Measurements from ENCODE around the gene CCKAR.

- TF ChIP-seq POLR2A (IDR thresholded peaks at IDR 0.05) (no peak), CTCF (IDR thresholded peaks at IDR 0.05) (no peak)
Measured at GRCh38 chr4:26482508-26483462, 7.5 kb downstream of the CCKAR start.

All from breast epithelium (tissue), 3 donors.